ENCODE data around the gene HOXA9. TPM values are rescaled to one million over a fixed set of nuclear protein-coding genes. Genes with fewer than 3 reads are reported as not detected.
A peak's percentile ranks its signal among the peaks of the same experiment; 100 is the strongest.

HOXA9 gene
- total RNA-seq, 2 donors from 2014 or later = 18.0 to 28.6 TPM

DNA sequence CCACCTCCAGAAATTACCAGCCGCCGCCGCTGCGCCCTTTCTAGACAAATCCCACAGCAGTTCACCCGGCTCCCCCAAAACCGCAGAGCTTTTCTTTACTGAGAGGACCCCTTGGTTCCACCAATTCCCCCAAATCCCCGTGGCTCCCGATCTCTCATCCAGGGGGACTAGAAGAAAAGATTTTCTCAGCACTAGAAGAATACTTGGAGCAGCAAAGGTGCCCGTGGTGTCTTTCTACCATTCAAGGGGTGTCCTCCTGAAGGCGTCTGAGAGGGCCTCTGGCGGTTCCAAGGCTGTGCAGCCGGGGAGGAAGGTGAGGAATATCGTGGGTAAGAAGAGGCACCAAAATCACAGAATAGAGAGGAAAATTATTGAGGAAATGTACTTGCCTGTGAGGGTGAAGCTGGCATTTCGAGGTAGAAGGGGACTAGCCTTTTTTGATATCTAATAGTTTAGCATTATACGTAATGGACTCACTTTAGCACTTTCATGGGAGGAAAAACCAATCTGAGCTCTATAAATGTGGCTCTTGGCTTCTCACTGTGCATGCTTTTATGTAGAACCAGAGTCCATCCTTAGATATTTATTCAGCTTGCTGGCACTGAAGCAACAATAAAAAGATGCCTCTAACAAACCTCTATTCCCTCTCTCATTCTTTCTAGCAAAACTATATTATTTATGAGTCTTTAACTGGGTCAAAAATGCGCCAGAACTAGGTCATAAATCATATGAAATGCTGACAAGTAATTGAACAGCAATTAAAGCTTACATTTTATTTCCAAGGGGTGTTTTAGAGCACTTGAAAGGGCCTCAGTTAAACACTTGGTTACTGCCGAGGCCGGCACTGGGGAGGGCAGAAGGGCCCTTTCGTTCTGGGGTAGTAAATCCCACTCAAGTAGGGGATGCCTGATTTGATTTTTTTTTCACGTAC, 49.0 kb downstream of the HOXA9 start:
- no peak for DNase-seq
- intact Hi-C loops (cut with DNase I, micrococcal nuclease) = no loop called here
- ATAC-seq = no peak

DNA sequence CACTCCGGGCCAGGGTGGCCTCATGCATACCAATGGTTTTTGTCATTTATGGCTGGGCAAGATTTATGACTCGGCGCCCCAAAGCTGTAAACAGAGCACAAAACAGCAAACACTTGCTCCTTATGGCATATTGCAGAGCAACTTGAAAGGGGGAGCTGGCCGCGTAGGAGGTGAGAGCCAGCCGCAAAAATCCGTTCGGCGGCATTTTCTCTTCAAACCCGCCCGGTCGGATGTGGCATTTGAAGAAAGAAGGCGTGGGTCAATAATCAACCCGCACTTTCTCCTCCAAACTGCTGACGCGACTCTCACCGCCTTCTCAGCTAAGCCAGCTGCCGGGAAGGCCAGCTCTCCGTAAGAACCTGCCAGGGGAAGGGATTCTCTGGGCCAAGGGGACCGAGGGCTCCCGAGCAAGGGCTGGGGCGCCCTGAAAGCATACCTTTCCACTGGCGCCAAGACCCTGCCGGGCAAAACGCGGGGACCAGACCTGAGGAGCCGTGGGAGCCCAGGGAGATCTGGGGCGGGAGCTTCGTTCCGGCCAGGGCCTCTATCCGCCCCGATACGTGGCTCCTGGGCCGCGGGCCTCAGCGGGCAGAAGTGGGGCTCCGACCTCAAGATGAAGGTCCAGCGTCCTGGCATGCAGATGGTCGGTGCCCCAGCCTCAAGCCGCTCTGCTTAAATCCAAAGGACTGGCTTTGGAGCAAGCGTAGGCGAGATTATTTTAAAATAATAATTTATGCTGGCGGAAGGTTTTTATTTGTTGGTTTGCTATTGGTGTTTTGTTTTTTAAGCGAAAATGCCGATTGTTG, 49.9 kb downstream of the HOXA9 start:
- ATAC-seq = peak; percentile 34
- peak; percentile 66 to 74 for DNase-seq
- intact Hi-C loops (cut with DNase I, micrococcal nuclease) = no loop called here

DNA sequence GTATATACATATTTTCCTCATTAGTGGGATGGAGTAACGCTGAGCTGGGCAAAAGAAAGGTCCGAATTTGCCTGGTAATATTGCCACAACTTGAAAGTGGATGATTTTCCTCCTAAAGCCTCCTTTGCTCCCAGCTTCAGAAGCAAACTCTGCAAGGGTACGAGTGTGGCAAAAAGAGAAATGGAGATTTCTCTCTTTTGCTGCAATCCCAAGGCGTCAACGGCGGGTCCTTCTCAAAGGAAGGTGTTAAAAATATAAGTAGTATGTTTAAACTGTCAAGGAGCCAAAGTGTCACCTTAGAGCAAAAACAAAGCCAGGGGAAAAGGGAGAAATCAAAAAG, 50.5 kb downstream of the HOXA9 start:
- intact Hi-C loops (cut with DNase I, micrococcal nuclease) = no loop called here
- ATAC-seq (no peak), DNase-seq (no peak)

DNA sequence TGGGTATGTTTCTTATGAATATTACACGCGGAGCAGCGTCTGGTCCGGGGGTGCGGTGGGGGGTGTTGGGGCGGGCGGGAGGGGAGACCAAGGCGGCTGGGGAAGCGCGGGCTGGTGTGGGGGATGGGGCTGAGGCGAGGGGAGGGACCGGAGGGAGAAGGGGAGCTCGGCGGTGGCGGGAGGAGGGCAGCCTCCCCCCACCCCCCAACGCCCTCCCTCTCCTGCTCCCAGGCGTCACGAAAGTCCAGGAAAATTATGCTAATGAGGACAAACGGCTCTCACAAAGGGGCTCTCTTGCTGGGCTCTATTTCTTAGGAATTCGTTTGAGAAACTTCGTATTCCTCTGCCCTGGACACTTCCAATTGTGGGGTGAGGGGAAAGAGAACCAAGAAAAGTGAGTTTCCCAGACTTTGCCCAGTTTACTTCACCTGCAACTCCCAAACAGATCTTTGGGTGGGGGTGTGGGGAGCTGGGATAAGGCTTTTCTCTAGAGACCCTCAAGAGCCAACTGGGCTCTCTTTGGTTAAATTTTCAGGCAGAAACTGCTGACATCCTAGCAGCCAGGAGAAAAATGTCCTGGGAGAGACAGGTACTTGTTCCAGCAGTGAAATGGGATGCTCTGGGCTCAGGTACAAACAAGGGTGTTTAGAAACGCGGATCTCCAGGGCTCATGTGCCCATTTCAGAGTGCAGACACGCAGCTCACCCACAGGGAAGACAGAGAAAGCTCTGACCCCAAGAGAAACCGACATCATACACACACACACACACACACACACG, 51.2 kb downstream of the HOXA9 start:
- peak; percentile 66 to 76 for DNase-seq
- ATAC-seq = peak; percentile 19
- intact Hi-C loops (cut with DNase I, micrococcal nuclease) = no loop called here

DNA sequence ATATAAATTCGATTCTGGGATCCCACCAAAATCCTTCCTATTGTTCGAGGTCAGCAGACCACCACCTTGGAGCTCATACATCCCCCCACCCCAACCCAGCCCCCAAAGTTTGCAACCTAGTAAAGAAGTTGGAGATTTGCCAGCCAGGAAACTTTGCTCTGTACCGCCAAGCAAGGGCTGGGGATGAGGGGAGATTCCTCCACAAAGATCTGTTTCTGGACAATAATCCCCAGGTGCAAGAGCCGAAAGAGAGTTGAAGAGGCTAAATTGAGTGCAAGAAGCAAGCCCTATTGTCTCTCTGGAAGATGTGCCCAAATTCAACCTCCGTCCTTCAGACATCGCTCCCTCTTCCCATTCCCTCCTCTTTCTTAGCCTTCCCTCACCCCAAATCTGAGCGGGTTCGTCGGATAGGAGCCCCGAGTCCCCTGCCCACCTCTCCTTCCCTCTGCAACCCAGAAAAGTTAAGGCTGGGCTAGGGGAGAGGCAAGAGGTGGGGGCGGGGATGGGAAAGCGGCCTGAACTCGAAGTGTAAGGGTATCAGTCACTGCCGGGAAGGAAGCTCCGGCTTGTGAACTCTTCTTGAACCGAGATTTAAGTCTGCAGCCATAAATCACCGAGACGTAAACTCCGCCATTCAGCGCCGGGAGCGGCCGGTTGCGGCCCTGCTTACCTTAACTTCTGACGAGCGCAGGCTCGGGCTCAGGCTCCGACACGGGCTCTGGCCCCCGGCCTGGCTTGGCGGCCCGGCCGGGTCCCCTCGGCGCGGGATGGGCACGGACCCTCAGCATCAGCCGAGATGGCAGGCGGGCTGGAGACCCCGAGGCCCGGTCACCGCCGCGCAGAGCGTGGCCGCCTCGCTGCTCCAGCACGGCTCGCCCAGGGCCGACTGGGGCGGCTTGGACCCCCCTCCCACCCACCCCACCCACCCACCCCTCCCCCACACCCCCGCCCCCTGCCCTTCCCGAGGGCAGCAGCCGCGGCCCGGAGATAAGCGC, 52.1 kb downstream of the HOXA9 start:
- peak; percentile 82 to 85 for DNase-seq
- intact Hi-C loops (cut with DNase I, micrococcal nuclease) = no loop called here
- ATAC-seq = peak; percentile 61

Small RNA genes within 50 kb of the gene (microRNA-seq; reads per million reads assigned to microRNA genes)
- gene MIR196B = 9,824 to 14,408 reads per million in 2 donors

Other genes starting within 250 kb of the HOXA9 start
- gene HOXA1, start 69.5 kb downstream of the HOXA9 start, total RNA-seq = 1 to 10 TPM; 2.4 to 3.0 TPM
- gene HOXA2, start 62.9 kb downstream of the HOXA9 start, total RNA-seq = 1 to 10 TPM; 2.7 to 3.2 TPM
- 1 to 10 TPM; 4.5 to 5.1 TPM for gene HOXA4, start 34.8 kb downstream of the HOXA9 start, total RNA-seq
- gene HOXA5, start 21.9 kb downstream of the HOXA9 start, total RNA-seq = 10 to 100 TPM; 13.0 to 16.2 TPM
- 10 to 100 TPM; 20.0 to 21.2 TPM for gene HOXA6, start 17.8 kb downstream of the HOXA9 start, total RNA-seq
- 10 to 100 TPM; 16.4 to 23.2 TPM for gene HOXA3, start 13.0 kb downstream of the HOXA9 start, total RNA-seq
- 10 to 100 TPM; 30.2 to 38.9 TPM for gene HOXA7, start 8.9 kb downstream of the HOXA9 start, total RNA-seq
- 10 to 100 TPM; 23.4 to 30.0 TPM for gene HOXA10, start 8.8 kb upstream of the HOXA9 start, total RNA-seq
- gene HOXA11, start 19.7 kb upstream of the HOXA9 start, total RNA-seq = 1 to 10 TPM; 3.1 to 6.1 TPM
- gene HOXA13, start 34.6 kb upstream of the HOXA9 start, total RNA-seq = 10 to 100 TPM; 35.2 to 39.4 TPM
- gene EVX1, start 77.3 kb upstream of the HOXA9 start, total RNA-seq = under 1 TPM; 0.82 to 0.87 TPM